Measurements from ENCODE around the gene LPAR1.

DNA sequence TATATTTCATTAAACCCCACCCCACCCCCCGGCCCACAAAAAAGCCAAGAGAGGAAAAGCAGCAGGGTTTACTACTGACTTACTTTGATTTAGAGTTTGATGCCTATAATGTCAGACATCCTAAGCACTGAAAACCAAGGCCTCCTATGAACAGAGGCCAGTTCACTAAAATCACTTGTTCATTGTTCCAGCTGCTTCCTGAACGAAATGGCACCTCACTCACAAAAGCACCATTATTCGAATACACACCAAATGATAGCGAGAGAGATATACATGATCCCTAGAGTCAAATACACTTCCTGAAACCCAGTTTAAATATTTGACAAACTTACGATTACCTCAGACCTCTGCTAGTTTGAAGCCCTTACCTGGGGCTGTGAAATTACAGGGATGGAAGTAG lies 66.6 kb downstream of the LPAR1 start:
- TF ChIP-seq, protein P1, sequence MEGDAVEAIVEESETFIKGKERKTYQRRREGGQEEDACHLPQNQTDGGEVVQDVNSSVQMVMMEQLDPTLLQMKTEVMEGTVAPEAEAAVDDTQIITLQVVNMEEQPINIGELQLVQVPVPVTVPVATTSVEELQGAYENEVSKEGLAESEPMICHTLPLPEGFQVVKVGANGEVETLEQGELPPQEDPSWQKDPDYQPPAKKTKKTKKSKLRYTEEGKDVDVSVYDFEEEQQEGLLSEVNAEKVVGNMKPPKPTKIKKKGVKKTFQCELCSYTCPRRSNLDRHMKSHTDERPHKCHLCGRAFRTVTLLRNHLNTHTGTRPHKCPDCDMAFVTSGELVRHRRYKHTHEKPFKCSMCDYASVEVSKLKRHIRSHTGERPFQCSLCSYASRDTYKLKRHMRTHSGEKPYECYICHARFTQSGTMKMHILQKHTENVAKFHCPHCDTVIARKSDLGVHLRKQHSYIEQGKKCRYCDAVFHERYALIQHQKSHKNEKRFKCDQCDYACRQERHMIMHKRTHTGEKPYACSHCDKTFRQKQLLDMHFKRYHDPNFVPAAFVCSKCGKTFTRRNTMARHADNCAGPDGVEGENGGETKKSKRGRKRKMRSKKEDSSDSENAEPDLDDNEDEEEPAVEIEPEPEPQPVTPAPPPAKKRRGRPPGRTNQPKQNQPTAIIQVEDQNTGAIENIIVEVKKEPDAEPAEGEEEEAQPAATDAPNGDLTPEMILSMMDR (conservative IDR thresholded peaks at IDR 0.05 in 1 of 2, IDR thresholded peaks at IDR 0.05 in 1 of 2; ENCODE audit: low read depth in 1 of 2, low read length in 2 of 2): no peak
- TF ChIP-seq EZH2 (IDR thresholded peaks at IDR 0.05; ENCODE audit: low read length, missing control alignments): no peak

Measured in fibroblast of lung (primary cell).